Measurements from ENCODE around the gene CCDC154. TPM values are rescaled to one million over a fixed set of nuclear protein-coding genes. Genes with fewer than 3 reads are reported as not detected.

The CCDC154 gene
- total RNA-seq, 2 experiments from 2014 or later, result 1.3 TPM

- no peaks in the 10 kb centered on the region for H3K27me3 Mint-ChIP-seq
- no peaks in the 10 kb centered on the region for H3K4me1 Mint-ChIP-seq
- no peaks in the 10 kb centered on the region for H3K36me3 Mint-ChIP-seq
- H3K4me3 Mint-ChIP-seq, result no peak overlapping the region
- no peak for DNase-seq
- H3K9me3 Mint-ChIP-seq, result no peaks in the 10 kb centered on the region
- H3K27ac Mint-ChIP-seq, result no peak overlapping the region
These were observed 14.7 kb downstream of the CCDC154 start for GRCh38 chr16:1429631-1430030.

DNA sequence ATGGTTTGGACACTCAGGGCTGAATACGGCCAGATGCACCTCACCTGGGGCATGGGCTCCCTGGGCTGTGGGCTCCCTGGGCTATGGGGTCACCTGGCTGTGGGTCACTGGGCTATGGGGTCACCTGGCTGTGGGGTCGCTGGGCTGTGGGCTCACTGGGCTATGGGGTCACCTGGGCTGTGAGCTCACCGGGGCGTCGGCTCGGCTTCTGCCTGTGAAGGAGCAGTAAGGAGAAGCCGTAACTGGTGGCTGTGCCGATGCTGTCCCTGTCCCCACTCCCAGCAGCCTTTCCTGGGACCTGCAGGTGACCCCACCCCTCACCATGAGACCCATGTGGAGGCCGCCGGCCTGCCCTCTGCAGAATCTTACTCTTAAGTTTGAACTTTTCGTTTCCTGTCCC, 15.3 kb downstream of the CCDC154 start:
- H3K36me3 Mint-ChIP-seq, result no peaks in the 10 kb centered on the region
- H3K9me3 Mint-ChIP-seq, result no peaks in the 10 kb centered on the region
- H3K27me3 Mint-ChIP-seq, result no peaks in the 10 kb centered on the region
- H3K4me3 Mint-ChIP-seq, result no peak overlapping the region
- H3K4me1 Mint-ChIP-seq, result no peaks in the 10 kb centered on the region
- no peak for DNase-seq
- no peak overlapping the region for H3K27ac Mint-ChIP-seq

- Mint-ChIP-seq H3K27me3 (no peaks in the 10 kb centered on the region), H3K36me3 (no peaks in the 10 kb centered on the region), H3K27ac (no peak overlapping the region), H3K9me3 (no peaks in the 10 kb centered on the region), H3K4me1 (no peaks in the 10 kb centered on the region), H3K4me3 (no peak overlapping the region)
- DNase-seq, result peak; percentile 72
These were observed 15.8 kb downstream of the CCDC154 start for GRCh38 chr16:1428511-1428910.

- no peaks in the 10 kb centered on the region for H3K27me3 Mint-ChIP-seq
- H3K27ac Mint-ChIP-seq, result no peak overlapping the region
- no peak for DNase-seq
- H3K9me3 Mint-ChIP-seq, result no peaks in the 10 kb centered on the region
- H3K4me1 Mint-ChIP-seq, result no peaks in the 10 kb centered on the region
- H3K36me3 Mint-ChIP-seq, result no peaks in the 10 kb centered on the region
- H3K4me3 Mint-ChIP-seq, result no peak overlapping the region
These were observed 16.6 kb downstream of the CCDC154 start for GRCh38 chr16:1427473-1428461.

GRCh38 chr16:1426734-1427471, 17.5 kb downstream of the CCDC154 start:
- no peaks in the 10 kb centered on the region for H3K36me3 Mint-ChIP-seq
- DNase-seq, result no peak
- peaks cover 5% of the 10 kb centered on the region for H3K9me3 Mint-ChIP-seq
- H3K27me3 Mint-ChIP-seq, result no peaks in the 10 kb centered on the region
- H3K4me1 Mint-ChIP-seq, result peaks cover 4% of the 10 kb centered on the region
- no peak overlapping the region for H3K4me3 Mint-ChIP-seq
- H3K27ac Mint-ChIP-seq, result no peak overlapping the region

DNA sequence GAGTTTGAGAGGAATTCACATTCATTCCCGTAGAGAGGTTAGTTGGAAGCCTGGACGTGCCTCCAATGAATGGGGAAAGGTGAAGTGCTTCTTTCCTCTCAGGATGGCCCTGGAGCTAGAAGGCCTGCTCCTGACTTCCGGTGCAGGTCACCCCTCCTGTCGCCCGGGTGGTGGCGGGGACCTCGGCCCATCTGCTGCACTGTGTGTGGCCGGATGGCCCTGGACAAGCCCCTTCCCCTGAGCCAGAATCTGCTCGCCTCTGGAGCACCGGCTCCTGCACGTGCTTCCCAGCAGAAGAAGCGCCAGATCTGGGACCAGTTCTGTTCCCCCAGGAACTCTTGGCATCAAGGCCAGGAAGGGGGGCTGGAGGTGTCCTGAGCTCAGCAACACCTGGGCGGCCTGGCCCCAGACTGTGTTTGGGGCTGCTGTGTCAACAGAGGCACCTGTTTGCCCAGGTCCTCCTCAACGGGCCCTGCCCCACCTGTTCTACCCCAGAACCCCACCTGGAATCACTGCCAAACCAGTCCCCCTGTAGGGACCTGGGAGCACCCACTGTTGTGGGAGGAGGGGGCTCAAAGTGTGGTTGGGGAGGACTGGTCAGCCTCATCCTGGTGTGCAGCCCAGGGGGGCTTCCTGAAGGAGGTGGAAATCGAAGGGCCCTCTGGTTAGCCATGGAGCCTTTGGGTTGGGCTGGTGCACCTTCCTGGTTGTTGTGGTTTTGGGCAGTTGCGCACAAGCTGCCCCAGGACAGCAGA, 18.6 kb downstream of the CCDC154 start:
- Mint-ChIP-seq H3K4me1 (peaks cover 11% of the 10 kb centered on the region), H3K27ac (no peak overlapping the region), H3K4me3 (no peak overlapping the region), H3K9me3 (peaks cover 5% of the 10 kb centered on the region), H3K36me3 (no peaks in the 10 kb centered on the region), H3K27me3 (no peaks in the 10 kb centered on the region)
- no peak for DNase-seq

DNA sequence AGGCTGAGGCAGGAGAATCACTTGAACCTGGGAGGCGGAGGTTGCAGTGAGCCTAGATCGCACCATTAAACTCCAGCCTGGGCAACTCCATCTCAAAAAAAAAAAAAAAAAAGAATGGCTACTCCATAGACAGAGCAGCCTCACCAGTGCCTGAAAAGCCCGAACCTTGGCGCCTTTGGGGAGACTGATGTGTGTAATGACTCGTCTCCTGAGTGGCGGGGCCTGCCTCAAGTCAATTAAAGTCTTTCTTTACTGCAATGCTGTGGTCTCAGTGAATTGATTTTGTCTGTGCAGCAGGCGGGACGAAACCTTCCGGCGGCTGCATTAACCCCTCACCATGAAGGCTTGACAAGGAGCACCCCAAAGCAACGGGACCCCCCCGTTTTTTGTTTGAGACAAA, 20.3 kb downstream of the CCDC154 start:
- Mint-ChIP-seq H3K4me3 (no peak overlapping the region), H3K36me3 (peaks cover 5% of the 10 kb centered on the region), H3K27me3 (no peaks in the 10 kb centered on the region), H3K27ac (no peak overlapping the region), H3K9me3 (peaks cover 5% of the 10 kb centered on the region), H3K4me1 (peaks cover 12% of the 10 kb centered on the region)
- DNase-seq, result no peak

DNA sequence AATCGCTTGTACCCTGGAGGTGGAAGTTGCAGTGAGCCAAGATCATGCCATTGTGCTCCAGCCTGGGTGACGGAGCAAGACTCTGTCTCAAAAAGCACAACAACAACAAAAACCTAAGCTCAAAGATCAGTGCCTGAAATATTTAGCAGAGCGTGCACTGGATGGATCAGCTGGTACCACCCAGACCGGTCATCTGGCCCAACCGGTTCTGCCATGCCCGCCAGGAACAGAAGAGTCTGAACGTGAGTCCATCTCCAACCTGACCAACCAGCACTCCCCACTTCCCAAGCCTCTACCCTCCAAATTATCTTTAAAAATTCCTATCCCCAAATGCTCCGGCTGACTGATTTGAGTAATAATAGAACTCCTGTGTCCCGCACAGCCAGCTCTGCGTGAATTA, 22.3 kb downstream of the CCDC154 start:
- Mint-ChIP-seq H3K4me1 (peaks cover 19% of the 10 kb centered on the region), H3K27me3 (no peaks in the 10 kb centered on the region), H3K36me3 (peaks cover 5% of the 10 kb centered on the region), H3K4me3 (peak overlapping the region; percentile 87), H3K27ac (peak overlapping the region; percentile 98), H3K9me3 (peaks cover 5% of the 10 kb centered on the region)
- DNase-seq, result no peak

DNA sequence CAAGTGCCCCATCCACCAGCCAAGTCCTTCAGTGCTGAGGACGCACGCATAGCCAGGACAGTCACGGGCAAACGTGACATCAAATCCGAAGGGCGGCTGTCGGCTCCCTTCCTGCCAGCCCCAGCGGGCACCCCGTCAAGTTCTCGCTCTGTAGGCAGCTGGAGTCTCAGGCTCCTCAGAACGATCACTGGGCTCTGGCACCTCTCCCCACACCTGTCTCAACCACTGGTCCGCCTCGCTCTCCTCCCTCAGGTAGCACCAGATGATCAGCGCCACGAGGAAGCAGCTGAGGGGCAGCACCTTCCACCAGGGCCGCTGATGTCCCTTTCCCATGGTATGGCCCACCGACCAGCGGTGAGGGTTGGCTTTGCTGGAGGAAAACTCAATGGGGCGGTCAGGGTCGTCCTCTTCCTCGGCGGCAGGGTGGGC, 24.2 kb downstream of the CCDC154 start:
- Mint-ChIP-seq H3K36me3 (peaks cover 5% of the 10 kb centered on the region), H3K4me3 (peak overlapping the region; percentile 87), H3K9me3 (peaks cover 5% of the 10 kb centered on the region), H3K4me1 (peaks cover 25% of the 10 kb centered on the region), H3K27me3 (no peaks in the 10 kb centered on the region), H3K27ac (peak overlapping the region; percentile 98)
- no peak for DNase-seq

- Mint-ChIP-seq H3K9me3 (no peaks in the 10 kb centered on the region), H3K27me3 (no peaks in the 10 kb centered on the region), H3K36me3 (peaks cover 5% of the 10 kb centered on the region), H3K4me1 (peaks cover 27% of the 10 kb centered on the region), H3K4me3 (peak overlapping the region; percentile 4), H3K27ac (peak overlapping the region; percentile 29)
- no peak for DNase-seq
These were observed 27.8 kb downstream of the CCDC154 start for GRCh38 chr16:1416521-1416941.

- DNase-seq, result peak; percentile 80
- Mint-ChIP-seq H3K4me1 (peaks cover 23% of the 10 kb centered on the region), H3K9me3 (no peaks in the 10 kb centered on the region), H3K36me3 (peaks cover 2% of the 10 kb centered on the region), H3K4me3 (peak within 1 kb of the TSS; percentile 83), H3K27ac (peak within 1 kb of the TSS; percentile 84), H3K27me3 (no peaks in the 10 kb centered on the region)
These were observed 29.7 kb downstream of the CCDC154 start, which contains the start of gene UNKL for GRCh38 chr16:1414532-1415260. TSS of gene UNKL (minus strand) at chr16:1414704. CDS start at chr16:1414691, 13 bp downstream.

- Mint-ChIP-seq H3K4me3 (peak overlapping the region; percentile 83), H3K4me1 (peaks cover 24% of the 10 kb centered on the region), H3K27me3 (no peaks in the 10 kb centered on the region), H3K9me3 (no peaks in the 10 kb centered on the region), H3K36me3 (no peaks in the 10 kb centered on the region), H3K27ac (peak overlapping the region; percentile 84)
- peak; percentile 80 for DNase-seq
These were observed 30.4 kb downstream of the CCDC154 start for GRCh38 chr16:1413684-1414531.

DNA sequence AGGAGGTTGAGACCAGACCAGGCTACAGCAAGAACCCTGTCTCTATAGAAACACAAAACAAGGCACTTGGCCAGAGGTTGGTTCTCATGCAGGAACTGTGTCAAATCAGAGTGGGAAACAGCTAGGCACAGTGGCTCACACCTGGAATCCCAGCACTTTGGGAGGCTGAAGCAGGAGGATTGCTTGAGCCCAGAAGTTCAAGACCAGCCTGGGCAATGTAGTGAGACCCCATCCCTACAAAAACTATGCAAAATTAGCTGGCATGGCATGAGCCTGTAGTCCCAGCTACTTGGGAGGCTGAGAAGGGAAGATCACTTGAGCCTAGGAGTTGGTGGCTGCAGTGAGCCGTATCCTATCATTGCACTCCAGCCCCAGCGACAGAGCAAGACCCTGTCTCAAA, 31.5 kb downstream of the CCDC154 start:
- no peaks in the 10 kb centered on the region for H3K9me3 Mint-ChIP-seq
- no peaks in the 10 kb centered on the region for H3K27me3 Mint-ChIP-seq
- DNase-seq, result no peak
- no peaks in the 10 kb centered on the region for H3K36me3 Mint-ChIP-seq
- H3K4me1 Mint-ChIP-seq, result peaks cover 22% of the 10 kb centered on the region
- no peak overlapping the region for H3K4me3 Mint-ChIP-seq
- no peak overlapping the region for H3K27ac Mint-ChIP-seq

Data from activated naive CD8-positive, alpha-beta T cell treated with anti-CD3 and anti-CD28 coated beads for 36 hours (primary cell).